Non-pigmented ciliary epithelial cell (primary cell): ENCODE results near the gene MSX2.
A peak's percentile ranks its signal among the peaks of the same experiment; 100 is the strongest.

Experiments
- DNase-seq: peaks from one replicate; pipeline ENCODE4 v3.0.0-alpha.2; 2010; ENCODE audit warnings: low read depth

MSX2 gene

DNA sequence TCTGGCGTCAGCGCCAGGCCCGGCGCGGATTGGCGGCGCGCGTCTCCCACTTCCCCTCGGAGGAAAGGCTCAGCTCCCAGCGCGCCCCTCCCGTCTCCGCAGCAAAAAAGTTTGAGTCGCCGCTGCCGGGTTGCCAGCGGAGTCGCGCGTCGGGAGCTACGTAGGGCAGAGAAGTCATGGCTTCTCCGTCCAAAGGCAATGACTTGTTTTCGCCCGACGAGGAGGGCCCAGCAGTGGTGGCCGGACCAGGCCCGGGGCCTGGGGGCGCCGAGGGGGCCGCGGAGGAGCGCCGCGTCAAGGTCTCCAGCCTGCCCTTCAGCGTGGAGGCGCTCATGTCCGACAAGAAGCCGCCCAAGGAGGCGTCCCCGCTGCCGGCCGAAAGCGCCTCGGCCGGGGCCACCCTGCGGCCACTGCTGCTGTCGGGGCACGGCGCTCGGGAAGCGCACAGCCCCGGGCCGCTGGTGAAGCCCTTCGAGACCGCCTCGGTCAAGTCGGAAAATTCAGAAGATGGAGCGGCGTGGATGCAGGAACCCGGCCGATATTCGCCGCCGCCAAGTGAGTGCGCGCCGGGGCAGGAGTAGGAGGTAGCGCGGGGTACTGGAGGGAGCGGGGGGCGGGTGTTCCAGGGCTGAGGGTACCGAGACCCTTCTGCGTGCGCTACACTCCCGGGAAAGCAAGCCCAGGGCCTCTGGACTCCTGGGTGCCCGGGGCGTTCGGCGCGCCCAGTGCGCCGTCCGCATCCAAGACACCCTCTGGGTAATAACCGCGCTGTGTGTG is at the start of gene MSX2:
TSS of gene MSX2 (plus strand) at position 99 of the 777 bp plus-strand sequence. CDS start at position 177, 78 bp downstream.
- peak; percentile 50 for DNase-seq

DNA sequence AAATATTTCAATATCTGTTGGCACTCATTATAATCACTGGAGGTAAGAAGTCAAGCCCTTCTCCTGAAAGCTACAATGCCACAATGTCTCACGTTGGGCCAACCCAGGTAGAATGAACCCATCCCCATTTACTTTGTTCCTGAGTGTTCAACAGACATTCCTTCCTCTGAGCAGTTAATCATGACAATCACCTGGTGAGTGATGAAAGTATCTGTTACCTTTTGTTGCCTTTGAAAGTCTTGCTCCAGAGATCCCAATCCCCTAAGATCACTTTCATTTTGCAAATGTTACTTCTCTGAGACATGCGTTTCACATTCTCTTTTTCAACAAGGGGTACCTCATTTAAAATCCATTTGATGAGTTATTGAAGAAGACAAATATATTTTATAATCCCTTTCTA is 49.3 kb upstream of the MSX2 start:
- no peak for DNase-seq

DNA sequence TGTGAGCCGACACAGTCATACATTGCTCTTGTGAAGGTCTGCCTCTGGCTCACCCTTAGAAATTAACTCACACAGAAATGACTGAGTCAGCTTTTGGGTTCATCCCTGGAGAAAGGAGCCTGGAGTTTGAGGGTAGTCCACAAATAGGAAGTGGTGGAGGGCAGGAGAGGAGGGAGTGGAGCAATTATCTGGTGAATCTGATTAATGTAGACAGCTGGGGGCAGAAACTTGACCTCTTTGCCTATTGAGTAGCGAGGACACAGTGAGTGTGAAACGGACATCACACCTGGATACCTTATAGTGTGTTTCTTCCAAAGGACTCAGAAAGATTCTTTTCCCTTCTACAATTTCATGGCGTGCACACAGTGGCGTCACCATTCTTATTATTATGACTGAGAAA is 48.5 kb upstream of the MSX2 start:
- DNase-seq, result no peak

DNA sequence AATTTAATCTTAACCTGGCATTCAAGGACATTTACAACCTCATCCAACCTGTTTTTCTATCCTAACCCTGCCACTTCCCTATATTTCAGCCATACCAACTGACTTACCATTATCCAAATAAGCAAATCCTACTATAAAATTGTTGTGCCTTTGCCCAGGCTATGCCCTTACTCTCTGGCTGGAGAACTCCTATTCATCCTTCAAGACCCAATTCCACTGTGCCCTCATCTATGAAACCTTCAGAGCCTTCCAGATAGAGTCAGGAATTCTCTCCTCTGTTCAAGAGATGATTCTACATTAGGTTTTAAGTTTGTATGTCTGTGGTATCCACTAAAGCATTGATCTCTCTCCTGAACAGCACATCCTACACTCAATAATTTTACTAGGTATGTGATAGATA is 46.3 kb upstream of the MSX2 start:
- DNase-seq, result no peak

DNA sequence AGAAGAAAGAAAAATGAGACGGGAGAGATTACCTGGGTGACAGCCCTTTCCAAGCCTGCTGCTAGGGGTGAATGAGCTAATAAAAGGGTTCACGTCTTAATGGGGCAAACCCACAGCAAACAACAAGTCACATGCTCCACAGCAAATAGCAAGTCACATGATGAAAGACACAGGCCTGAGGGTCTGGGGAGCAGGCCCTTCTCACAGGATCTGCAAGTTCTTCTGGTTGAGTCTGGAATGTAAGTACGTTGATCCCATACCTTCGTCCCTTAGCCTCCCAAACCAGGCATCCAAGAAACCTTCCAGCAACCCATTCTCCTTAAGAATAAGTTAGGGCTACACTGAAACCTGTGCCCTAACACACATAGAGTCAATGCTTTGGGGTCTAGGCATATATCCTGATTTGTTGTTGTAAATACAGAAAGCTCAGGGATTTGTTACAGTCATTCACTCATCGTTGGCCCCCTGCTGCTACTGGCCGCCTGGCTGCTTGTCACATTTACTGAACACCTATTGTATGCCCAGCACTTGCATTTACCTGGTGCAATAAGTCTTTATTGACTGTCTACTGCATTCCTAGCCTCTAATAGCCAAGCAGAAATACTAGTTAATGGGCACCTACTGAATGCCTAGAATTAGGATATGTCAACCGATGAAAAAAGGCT is 43.3 kb upstream of the MSX2 start:
- DNase-seq, result no peak

DNA sequence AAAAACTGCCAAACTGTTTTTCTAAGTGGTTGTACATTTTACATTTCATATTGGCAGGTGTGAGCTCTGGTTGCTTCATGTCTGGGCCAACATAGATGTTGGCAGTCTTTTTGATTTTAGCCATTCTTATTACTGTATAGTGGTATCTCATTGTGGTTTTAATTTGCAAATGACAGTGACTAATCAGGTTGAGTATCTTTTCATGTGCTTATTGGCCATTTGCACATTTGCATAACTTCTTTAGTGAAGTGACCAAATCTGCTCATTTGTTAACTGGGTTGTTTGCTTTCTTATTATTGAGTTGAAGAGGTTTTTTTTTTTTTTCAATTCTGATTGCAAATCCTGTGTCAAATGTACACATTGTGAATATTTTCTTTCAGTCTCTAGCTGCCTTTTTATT is 36.9 kb upstream of the MSX2 start:
- no peak for DNase-seq

DNA sequence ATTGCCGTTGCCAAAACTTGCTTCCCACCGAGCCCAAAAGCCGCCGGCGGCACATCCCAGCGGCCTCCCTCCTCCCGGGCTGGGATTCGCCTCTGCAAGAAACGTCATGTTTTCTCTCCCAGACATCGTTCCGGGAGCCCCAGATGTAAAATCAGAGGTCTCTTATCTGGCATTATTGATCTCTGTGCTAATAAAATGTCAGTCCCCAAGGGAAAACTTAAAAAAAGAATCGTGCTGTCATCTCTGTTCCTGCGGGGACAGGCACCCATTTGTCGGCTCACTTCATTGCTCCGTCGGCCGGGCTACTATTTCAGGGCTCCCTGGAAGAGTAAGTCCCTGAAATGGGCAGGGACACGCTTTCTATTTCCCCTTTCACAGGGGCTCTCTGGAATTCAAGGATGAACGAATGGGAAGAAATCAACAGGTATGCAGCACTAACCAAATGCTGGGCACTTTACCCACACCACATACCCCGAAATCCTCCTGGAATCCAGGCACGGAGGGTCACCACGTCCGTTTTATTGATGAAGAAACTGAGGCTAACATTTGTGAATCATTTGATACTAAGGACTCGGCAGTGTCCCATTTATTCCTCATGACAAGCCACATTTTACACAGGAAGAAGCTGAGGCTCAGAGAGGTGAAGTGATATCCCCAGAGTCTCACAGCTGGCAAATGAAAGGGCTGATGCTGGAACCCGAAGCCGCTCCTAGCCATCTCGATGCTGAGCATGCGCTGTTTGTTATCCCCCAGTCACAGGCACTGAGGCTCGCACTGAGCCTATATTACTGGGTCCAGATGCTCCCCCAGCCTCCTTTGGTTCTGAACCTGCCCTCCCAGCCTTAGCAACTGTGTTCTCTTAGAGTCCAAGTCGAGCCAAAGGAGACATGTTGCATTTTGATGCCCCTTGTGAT is 35.7 kb upstream of the MSX2 start:
- no peak for DNase-seq

DNA sequence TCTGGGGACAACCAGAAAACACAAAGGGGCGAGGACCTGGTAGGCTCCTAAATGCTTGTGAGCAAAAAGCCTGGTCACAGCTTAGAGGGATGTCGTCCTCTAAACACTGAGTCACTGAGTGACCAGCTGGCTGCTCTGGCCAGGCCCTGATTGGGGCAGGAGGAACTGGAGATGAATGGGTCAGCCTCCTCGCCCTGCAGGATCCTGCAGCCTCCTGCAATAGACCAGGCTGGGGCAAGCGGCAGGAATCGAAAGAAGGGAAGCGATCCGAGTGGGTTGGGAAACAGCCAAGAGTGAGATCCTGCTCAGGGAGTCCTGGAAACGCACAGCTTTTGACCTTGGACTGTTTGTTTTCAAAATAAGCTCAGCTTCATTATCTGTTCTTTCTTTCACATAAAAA is 34.1 kb upstream of the MSX2 start:
- no peak for DNase-seq

DNA sequence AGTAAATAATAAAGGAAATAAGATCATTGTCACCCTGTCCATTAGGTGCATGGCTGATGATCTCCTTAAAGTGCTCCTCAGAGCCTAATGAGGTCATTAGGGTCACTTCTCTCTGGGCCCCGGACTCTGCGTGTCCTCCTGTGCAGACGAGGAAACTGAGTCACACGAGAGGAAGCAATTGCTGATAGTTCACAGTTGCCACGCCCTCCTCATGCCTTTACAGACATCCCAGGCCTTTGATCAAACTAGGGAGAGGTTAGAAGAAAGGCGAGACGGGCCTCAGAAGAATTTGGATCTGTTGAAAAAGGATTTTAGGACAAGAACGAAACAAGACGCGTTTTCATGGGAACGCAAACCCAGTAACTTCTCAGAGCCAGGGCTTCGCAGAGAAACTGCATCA is 32.0 kb upstream of the MSX2 start:
- no peak for DNase-seq

DNA sequence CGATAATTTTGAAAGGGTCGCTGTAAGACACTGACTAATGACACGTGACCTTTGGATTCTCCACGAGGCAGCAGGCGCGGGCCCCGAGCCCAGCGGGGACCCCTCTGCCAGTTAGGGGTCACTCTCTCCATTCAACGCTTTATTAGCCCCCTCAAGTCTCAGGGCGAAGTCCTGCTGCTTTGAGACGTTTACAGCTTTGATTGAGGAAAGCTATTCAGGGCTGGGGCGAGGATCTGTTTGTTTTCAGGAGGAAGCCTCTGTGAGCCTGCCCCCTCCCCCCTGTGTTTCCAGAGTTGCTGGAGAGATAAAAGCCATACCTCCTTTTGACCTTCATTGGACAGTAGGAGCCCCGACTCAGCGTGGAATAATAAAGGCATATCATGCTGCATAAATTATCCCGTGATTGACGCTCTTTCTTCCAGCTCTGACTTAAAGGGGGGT is 31.4 kb upstream of the MSX2 start:
- DNase-seq, result no peak

DNA sequence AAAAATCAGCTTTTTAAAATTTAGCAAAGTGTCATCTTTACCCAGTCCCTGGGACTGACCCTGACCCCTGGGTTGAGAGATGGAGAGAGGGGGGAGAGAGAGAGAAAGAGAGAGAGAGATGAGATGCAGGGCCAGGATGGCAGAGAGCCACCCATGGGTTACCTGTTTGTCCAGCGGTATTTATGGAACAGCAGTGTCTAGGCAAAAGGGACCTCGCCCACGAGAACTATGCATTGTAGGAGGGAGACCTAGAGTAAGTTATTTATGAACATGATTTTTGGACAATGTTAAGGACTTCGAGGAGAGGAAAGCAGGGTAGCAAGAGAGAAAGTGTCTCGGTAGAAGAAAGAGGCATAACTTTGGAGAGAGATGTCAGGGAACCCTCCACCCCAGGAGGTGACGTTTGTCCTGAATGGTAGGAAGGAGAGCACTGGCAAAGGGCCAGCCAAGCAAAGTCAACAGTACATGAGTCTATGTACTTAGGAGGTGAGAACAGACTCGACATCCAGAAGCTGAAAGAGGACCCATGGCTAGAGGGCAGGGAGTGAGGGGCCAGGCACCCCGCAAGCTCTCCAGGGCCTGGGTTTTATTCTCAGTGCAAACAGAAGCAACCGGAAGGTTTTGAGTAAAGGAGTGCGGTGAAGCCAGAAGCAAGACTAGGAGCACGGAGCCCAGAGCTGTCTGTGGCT is 30.5 kb upstream of the MSX2 start:
- no peak for DNase-seq

DNA sequence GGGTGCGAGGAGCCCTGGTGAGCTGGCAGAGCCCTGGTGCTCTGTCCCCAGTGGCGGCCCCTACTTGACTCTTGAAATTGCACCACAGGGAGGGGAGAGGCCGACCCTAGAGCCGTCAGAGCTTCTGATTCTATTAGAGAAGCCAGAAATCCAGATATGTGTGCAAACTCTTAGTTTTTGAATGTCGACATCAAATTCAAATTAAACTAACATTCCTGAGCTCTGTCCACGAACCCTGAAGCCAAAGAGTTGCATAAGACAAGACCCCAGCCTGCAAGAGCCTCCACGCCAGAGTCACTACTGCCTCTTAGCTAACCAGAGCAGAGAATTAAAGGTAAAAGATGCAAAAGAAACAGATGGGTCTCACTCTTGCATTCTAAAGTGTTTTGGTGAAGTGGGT is 29.8 kb upstream of the MSX2 start:
- DNase-seq, result no peak

DNA sequence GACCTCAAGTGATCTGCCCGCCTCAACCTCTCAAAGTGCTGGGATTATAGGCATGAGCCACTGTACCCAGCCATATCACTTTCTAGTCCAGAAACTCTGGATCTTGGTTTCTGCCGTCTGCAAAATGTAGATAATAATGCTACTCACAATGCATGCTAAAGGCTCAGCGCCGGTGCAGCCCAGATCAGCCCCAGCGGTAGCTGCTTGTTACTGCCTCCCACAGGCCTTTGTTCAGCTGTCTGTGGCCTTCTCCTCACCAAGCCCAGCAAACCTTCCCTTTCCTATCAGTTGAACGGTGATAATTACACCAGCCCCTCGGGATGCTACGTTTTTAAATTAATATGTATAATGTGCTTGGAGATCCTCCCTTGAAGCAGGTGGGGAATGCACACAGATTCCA is 26.2 kb upstream of the MSX2 start:
- DNase-seq, result no peak

DNA sequence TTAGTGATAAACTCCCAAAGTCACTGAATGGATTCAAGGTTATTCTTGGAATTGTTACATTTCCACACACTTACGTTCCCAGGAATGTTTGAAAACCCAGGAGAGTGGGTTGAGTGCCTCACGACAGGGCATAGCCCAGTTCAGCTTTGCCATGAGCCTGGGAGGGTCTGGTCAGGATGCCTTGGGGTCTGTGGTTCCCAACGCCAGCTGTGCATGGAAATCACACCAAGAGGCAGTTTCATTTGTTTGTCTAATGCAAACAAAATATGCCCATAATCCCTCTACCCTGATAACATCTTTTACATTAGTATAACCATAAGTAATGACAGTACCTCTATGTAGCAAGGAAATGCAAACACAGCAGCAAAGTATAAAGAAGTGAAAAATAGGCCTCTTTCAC is 25.3 kb upstream of the MSX2 start:
- DNase-seq, result no peak

DNA sequence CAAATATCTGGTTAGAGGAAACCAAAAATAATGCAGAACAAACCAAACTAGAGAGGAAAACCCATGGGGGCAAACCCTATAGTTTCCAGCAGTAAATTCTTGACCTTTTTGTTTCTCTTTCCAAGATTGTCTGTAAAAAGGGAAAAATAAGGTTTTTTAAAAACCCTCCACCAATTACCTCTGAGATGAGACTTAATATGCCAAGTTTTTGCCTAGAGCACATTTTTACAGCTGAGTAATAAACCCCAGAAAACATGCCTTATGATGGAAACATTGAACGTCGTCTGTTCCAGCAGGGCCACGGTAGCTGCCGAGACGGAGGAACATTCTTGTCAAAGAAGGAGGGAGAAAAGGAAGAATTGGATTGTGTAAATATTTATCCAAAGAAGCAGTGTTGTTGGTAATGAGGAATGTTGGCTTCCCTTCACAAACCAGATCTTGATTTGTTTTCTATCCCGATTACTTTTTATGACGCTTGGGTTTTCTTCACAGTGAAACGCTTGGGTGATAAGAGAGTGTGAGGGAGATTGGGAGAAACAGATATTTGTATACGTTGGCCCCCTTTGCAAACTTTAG is 17.3 kb upstream of the MSX2 start:
- no peak for DNase-seq

DNA sequence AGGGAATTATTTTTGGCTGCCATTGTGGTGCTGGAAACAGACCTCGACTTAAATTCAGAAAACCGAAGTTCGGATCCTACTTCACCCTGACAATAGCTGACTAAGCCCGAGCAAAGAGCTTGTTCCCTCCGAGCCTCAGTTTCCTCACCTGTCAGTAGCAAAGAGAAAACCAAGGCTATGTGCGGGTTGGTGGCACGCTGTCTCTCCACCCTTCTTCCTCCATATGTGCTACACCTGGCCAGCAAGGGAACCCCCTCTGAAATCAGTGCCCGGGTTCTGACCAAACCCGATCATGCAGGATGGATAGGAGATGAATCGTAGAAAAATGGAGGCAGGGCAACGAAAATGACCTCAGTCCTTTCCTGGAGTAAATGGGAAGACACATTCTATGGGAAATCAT is 16.7 kb upstream of the MSX2 start:
- DNase-seq, result no peak

DNA sequence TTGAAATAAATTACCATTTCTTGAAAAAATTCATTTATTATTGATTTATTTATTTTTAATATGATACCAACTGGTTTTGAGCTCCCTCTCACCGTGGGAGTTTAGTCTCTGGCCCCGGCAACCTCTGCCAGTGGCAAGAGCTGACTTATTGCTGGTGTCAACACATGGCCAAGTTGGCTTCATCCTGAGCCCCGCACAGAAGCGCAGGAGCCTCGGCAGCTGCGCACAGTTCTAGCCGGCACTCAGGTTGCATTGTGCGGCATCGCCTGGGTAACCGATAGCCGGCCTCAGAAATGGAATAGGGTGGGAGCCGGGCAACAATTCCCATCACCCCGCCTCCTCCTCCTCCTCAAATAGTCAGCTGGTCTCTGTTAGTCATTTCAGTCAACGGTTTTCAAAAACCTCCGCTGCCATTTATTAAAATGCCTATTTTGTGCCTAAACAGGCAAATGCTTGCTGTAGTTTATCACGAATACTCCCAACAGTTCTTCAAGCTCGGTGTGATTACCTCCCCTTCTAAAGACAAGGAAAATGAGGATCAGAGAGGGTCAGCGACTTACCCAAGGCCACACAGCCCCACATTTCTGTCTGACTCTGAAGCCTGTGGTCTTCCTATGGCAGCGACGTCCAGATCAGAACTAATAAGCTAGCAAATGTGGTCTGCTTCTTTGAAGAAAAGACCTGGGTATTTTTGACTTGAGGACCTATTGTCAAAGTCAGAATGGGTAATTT is 15.7 kb upstream of the MSX2 start:
- DNase-seq, result no peak

DNA sequence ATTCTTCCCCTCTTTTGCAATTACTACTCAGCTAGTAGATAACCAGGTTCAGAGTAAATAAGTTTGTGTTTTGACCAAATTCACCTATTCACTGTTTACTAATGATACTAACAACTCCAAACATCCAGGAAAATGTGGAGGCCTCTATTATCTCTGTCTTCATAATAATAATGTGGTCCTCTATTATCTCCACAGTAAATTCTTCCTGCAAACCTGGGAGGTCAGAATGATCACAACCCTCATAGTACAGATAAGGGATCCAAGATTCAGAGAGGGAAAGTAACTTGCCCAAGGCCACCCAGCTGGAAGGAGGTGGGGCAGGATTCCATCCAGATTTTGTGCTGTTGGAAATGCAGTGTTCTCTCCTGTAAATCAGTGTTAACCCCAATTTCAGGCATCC is 9.6 kb upstream of the MSX2 start:
- DNase-seq, result no peak

DNA sequence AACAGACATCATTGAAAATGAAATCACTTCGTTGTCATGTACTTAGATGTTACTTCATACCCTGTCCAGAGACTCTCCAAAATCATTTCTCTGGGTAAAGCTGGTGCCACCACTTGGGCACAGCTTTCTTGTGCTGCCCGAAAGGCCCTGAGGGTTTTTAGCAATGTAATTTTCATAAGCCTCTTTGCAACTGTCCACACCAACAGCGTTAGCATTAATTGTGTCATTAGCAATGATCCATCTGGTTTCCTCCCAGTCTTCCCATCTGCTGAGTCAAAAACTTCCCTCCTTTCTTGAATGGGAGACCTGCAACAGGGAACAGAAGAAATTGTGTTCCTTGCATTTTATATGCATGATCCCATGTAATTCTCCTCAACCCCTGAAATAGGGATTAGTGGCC is 8.6 kb upstream of the MSX2 start:
- DNase-seq, result no peak

DNA sequence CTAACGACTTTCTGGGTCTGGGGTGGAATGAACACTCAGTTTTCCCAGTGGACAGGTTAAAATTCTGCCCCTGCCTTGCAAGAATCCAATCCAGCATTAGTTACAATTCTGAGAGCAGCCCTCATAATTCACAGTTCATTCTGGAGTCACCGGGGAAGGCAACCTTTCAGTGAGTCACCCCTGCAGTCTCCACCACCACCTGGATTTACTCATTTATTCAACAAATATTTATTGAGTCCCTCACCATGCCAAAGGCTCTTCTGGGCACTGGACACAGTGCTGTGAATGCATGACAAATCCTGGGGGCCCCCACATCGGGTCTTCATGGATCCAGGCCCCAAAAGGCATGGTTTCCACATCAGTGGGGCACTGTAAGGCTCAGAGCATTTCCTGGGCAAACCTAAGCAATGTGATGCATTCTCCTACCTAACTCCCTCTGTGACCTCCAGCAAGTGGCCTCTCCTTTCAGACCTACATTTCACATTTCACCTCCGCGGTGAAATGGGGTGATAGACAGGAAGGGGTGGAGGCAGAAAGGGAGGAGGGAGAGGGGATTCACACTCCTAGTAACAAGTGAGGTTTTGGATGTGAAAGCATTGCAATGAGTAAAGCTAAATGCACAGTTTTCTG is 6.4 kb upstream of the MSX2 start:
- no peak for DNase-seq
